ENCODE measurements around the gene CNDP1.
A peak's percentile ranks its signal among the peaks of the same experiment; 100 is the strongest.

CNDP1 gene

GRCh38 chr18:74534150-74534969 is at the start of gene CNDP1:
Gene CNDP1, plus strand, starts transcription at chr18:74534500. Its CDS starts 168 bp downstream, at chr18:74534668.
- Histone ChIP-seq H3K9ac (ENCODE audit: low read depth, low read length) (no peak within 1 kb of the TSS), H3K27ac (ENCODE audit: low read depth, low read length) (no peak within 1 kb of the TSS), H3K27me3 (ENCODE audit: control insufficient read depth, insufficient read depth, low read length) (no peaks in the 10 kb centered on the region)

GRCh38 chr18:74486119-74486849 is 48.0 kb upstream of the CNDP1 start:
- H3K9me3 ChIP-seq (ENCODE audit: control insufficient read depth, insufficient read depth, low read length) = no peaks in the 10 kb centered on the region
- H3K27ac ChIP-seq (ENCODE audit: low read depth, low read length) = no peak overlapping the region
- no peak overlapping the region for H3K9ac ChIP-seq (ENCODE audit: low read depth, low read length)
- H3K27me3 ChIP-seq (ENCODE audit: control insufficient read depth, insufficient read depth, low read length) = no peaks in the 10 kb centered on the region
- no peaks in the 10 kb centered on the region for H3K36me3 ChIP-seq (ENCODE audit: control insufficient read depth, insufficient read depth, low read length)
- no peak overlapping the region for H3K4me3 ChIP-seq (ENCODE audit: low read depth, low read length)
- H3K4me1 ChIP-seq (ENCODE audit: control insufficient read depth, insufficient read depth, low read length) = no peaks in the 10 kb centered on the region

More at GRCh38 chr18:74534150-74534969, at the start of gene CNDP1:
- Histone ChIP-seq H3K4me3 (ENCODE audit: low read depth, low read length) (no peak within 1 kb of the TSS), H3K9me3 (ENCODE audit: control insufficient read depth, insufficient read depth, low read length) (no peaks in the 10 kb centered on the region), H3K4me1 (ENCODE audit: control insufficient read depth, insufficient read depth, low read length) (no peaks in the 10 kb centered on the region), H3K36me3 (ENCODE audit: control insufficient read depth, insufficient read depth, low read length) (no peaks in the 10 kb centered on the region)

- H3K27ac ChIP-seq (ENCODE audit: low read depth, low read length) = no peak overlapping the region
Observed at GRCh38 chr18:74488354-74488753, 45.9 kb upstream of the CNDP1 start.

GRCh38 chr18:74488864-74489263 is 45.4 kb upstream of the CNDP1 start:
- no peaks in the 10 kb centered on the region for H3K9me3 ChIP-seq (ENCODE audit: control insufficient read depth, insufficient read depth, low read length)
- no peaks in the 10 kb centered on the region for H3K36me3 ChIP-seq (ENCODE audit: control insufficient read depth, insufficient read depth, low read length)
- H3K27me3 ChIP-seq (ENCODE audit: control insufficient read depth, insufficient read depth, low read length) = no peaks in the 10 kb centered on the region
- no peak overlapping the region for H3K9ac ChIP-seq (ENCODE audit: low read depth, low read length)
- H3K4me1 ChIP-seq (ENCODE audit: control insufficient read depth, insufficient read depth, low read length) = no peaks in the 10 kb centered on the region
- H3K27ac ChIP-seq (ENCODE audit: low read depth, low read length) = no peak overlapping the region
- H3K4me3 ChIP-seq (ENCODE audit: low read depth, low read length) = no peak overlapping the region

More at GRCh38 chr18:74488354-74488753, 45.9 kb upstream of the CNDP1 start:
- Histone ChIP-seq H3K4me3 (ENCODE audit: low read depth, low read length) (no peak overlapping the region), H3K36me3 (ENCODE audit: control insufficient read depth, insufficient read depth, low read length) (no peaks in the 10 kb centered on the region), H3K4me1 (ENCODE audit: control insufficient read depth, insufficient read depth, low read length) (no peaks in the 10 kb centered on the region), H3K9me3 (ENCODE audit: control insufficient read depth, insufficient read depth, low read length) (no peaks in the 10 kb centered on the region), H3K9ac (ENCODE audit: low read depth, low read length) (no peak overlapping the region), H3K27me3 (ENCODE audit: control insufficient read depth, insufficient read depth, low read length) (no peaks in the 10 kb centered on the region)

GRCh38 chr18:74489676-74490075 is 44.6 kb upstream of the CNDP1 start:
- no peaks in the 10 kb centered on the region for H3K9me3 ChIP-seq (ENCODE audit: control insufficient read depth, insufficient read depth, low read length)
- no peak overlapping the region for H3K9ac ChIP-seq (ENCODE audit: low read depth, low read length)
- H3K36me3 ChIP-seq (ENCODE audit: control insufficient read depth, insufficient read depth, low read length) = no peaks in the 10 kb centered on the region
- H3K4me3 ChIP-seq (ENCODE audit: low read depth, low read length) = no peak overlapping the region
- H3K4me1 ChIP-seq (ENCODE audit: control insufficient read depth, insufficient read depth, low read length) = no peaks in the 10 kb centered on the region
- no peak overlapping the region for H3K27ac ChIP-seq (ENCODE audit: low read depth, low read length)
- H3K27me3 ChIP-seq (ENCODE audit: control insufficient read depth, insufficient read depth, low read length) = no peaks in the 10 kb centered on the region

- Histone ChIP-seq H3K36me3 (ENCODE audit: control insufficient read depth, insufficient read depth, low read length) (no peaks in the 10 kb centered on the region), H3K4me3 (ENCODE audit: low read depth, low read length) (no peak overlapping the region), H3K27ac (ENCODE audit: low read depth, low read length) (no peak overlapping the region), H3K27me3 (ENCODE audit: control insufficient read depth, insufficient read depth, low read length) (no peaks in the 10 kb centered on the region), H3K4me1 (ENCODE audit: control insufficient read depth, insufficient read depth, low read length) (peaks cover 3% of the 10 kb centered on the region; the same call in 1 of the 2 replicates), H3K9ac (ENCODE audit: low read depth, low read length) (no peak overlapping the region), H3K9me3 (ENCODE audit: control insufficient read depth, insufficient read depth, low read length) (no peaks in the 10 kb centered on the region)
Observed at GRCh38 chr18:74492259-74492658, 42.0 kb upstream of the CNDP1 start.

- Histone ChIP-seq H3K9ac (ENCODE audit: low read depth, low read length) (no peak overlapping the region), H3K27me3 (ENCODE audit: control insufficient read depth, insufficient read depth, low read length) (no peaks in the 10 kb centered on the region), H3K4me1 (ENCODE audit: control insufficient read depth, insufficient read depth, low read length) (peaks cover 3% of the 10 kb centered on the region; the same call in 1 of the 2 replicates), H3K36me3 (ENCODE audit: control insufficient read depth, insufficient read depth, low read length) (peaks cover 7% of the 10 kb centered on the region), H3K4me3 (ENCODE audit: low read depth, low read length) (no peak overlapping the region), H3K27ac (ENCODE audit: low read depth, low read length) (no peak overlapping the region), H3K9me3 (ENCODE audit: control insufficient read depth, insufficient read depth, low read length) (no peaks in the 10 kb centered on the region)
Observed at GRCh38 chr18:74493689-74494088, 40.6 kb upstream of the CNDP1 start.

- H3K9me3 ChIP-seq (ENCODE audit: control insufficient read depth, insufficient read depth, low read length) = no peaks in the 10 kb centered on the region
- H3K36me3 ChIP-seq (ENCODE audit: control insufficient read depth, insufficient read depth, low read length) = peaks cover 7% of the 10 kb centered on the region
- no peak overlapping the region for H3K27ac ChIP-seq (ENCODE audit: low read depth, low read length)
- H3K27me3 ChIP-seq (ENCODE audit: control insufficient read depth, insufficient read depth, low read length) = no peaks in the 10 kb centered on the region
- no peak overlapping the region for H3K4me3 ChIP-seq (ENCODE audit: low read depth, low read length)
- peaks cover 10% of the 10 kb centered on the region; the same call in 1 of the 2 replicates for H3K4me1 ChIP-seq (ENCODE audit: control insufficient read depth, insufficient read depth, low read length)
- H3K9ac ChIP-seq (ENCODE audit: low read depth, low read length) = no peak overlapping the region
Observed at GRCh38 chr18:74494514-74494913, 39.8 kb upstream of the CNDP1 start.

GRCh38 chr18:74495581-74496507 is 38.5 kb upstream of the CNDP1 start, which contains the start of gene CNDP2:
Gene CNDP2, plus strand, starts transcription at chr18:74496363. Its CDS starts 3,611 bp downstream, at chr18:74499974.
- peak within 1 kb of the TSS; percentile 92 for H3K9ac ChIP-seq (ENCODE audit: low read depth, low read length)
- peak within 1 kb of the TSS; percentile 89 for H3K4me3 ChIP-seq (ENCODE audit: low read depth, low read length)
- H3K4me1 ChIP-seq (ENCODE audit: control insufficient read depth, insufficient read depth, low read length) = peaks cover 14% of the 10 kb centered on the region; the same call in 1 of the 2 replicates
- no peaks in the 10 kb centered on the region for H3K27me3 ChIP-seq (ENCODE audit: control insufficient read depth, insufficient read depth, low read length)
- peaks cover 19% of the 10 kb centered on the region for H3K36me3 ChIP-seq (ENCODE audit: control insufficient read depth, insufficient read depth, low read length)
- H3K9me3 ChIP-seq (ENCODE audit: control insufficient read depth, insufficient read depth, low read length) = no peaks in the 10 kb centered on the region
- H3K27ac ChIP-seq (ENCODE audit: low read depth, low read length) = peak within 1 kb of the TSS; percentile 81

GRCh38 chr18:74496508-74497323 is 37.6 kb upstream of the CNDP1 start:
- H3K4me3 ChIP-seq (ENCODE audit: low read depth, low read length) = peak overlapping the region; percentile 89

More at GRCh38 chr18:74496508-74497323, 37.6 kb upstream of the CNDP1 start:
- no peaks in the 10 kb centered on the region for H3K9me3 ChIP-seq (ENCODE audit: control insufficient read depth, insufficient read depth, low read length)
- peak overlapping the region; percentile 81 for H3K27ac ChIP-seq (ENCODE audit: low read depth, low read length)
- peak overlapping the region; percentile 92 for H3K9ac ChIP-seq (ENCODE audit: low read depth, low read length)
- H3K4me1 ChIP-seq (ENCODE audit: control insufficient read depth, insufficient read depth, low read length) = peaks cover 14% of the 10 kb centered on the region; the same call in 1 of the 2 replicates
- H3K27me3 ChIP-seq (ENCODE audit: control insufficient read depth, insufficient read depth, low read length) = no peaks in the 10 kb centered on the region
- peaks cover 28% of the 10 kb centered on the region for H3K36me3 ChIP-seq (ENCODE audit: control insufficient read depth, insufficient read depth, low read length)
